NK-92 (cell line): Measurements from ENCODE around the gene ZP2.
"Not testable (repeated sequence)": the region's sequence is repeated elsewhere in the genome, so short reads cannot be mapped to it uniquely, and the experiment has no call there.

Source experiments
- DNase-seq: peaks from one replicate; lab custom pipeline; 2025; ENCODE audit not compliant: unreplicated experiment; lab: John Stamatoyannopoulos, UW

ZP2 gene

DNA sequence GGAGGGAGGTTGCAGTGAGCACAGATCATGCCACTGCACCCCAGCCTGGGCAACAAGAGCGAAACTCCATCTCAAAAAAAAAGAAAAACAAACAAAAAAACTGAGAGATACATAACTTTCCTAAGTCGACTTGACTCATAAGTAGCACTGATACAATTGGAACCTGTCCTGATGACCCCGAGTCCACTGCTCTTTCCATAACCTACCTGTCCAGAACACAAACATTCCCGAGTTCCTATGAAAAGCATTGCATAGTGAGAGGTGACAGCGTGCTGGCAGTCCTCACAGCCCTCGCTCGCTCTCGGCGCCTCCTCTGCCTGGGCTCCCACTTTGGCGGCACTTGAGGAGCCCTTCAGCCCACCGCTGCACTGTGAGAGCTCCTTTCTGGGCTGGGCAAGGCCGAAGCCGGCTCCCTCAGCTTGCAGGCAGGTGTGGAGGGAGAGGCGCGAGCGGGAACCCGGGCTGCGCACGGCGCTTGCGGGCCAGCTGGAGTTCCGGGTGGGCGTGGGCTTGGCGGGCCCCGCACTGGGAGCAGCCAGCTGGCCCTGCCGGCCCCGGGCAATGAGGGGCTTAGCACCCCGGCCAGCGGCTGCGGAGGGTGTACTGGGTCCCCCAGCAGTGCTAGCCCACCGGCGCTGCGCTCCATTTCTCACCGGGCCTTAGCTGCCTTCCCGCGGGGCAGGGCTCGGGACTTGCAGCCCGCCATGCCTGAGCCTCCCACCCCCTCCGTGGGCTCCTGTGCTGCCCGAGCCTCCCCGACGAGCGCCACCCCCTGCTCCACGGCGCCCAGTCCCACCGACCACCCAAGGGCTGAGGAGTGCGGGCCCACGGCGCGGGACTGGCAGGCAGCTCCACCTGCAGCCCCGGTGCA is 59.0 kb downstream of the ZP2 start:
- DNase-seq = not testable (repeated sequence)

DNA sequence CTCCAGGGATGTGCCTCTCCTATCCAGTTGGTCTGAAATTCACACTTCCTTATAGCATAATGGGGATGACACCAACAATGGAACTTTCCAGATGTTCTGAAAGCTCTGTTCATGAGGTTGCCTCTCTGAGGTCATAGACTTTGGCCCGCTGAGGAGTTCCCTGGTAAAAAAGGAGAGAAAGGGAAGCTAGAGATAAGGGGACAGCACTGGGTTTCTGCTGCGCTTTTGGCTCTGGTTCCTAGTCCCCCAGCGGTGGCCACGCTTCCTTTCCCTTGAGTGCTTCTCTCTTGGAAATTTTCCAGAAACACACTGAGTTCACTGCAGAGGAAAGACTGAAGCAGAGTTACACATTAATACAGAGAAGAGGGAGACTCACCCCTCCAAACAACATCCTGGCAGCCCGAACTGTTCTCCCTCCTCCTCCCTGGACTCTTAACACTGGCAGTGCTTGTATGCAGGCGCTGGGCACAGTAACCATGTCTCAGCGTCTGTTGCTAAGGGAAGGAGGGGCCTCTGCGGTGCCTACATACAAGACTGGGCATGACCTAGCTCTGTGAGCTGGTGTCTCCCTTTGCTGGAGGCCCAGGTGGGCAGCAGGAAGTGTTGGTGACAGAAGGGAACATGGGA is 60.9 kb downstream of the ZP2 start, which contains the start of gene DNAH3:
Gene DNAH3, minus strand, starts transcription at position 472 of the 627 bp plus-strand sequence. CDS start 527 bp downstream, outside the sequence.
- no peak for DNase-seq
